BLaER1 treated with 17β-estradiol and CSF1 and Interleukin-3, amounts not matched to agents 10 nM and 100 nM (cell line): ENCODE results near the gene MUS81.
"Not testable (repeated sequence)": the region's sequence is repeated elsewhere in the genome, so short reads cannot be mapped to it uniquely, and the experiment has no call there.

ENCODE experiments used
- H3K27ac ChIP-seq, 11 experiments: shearing (Covaris generic); formaldehyde crosslinking; 2 replicates each; pipeline ENCODE4 v1.8.1; 2022
- H3K27me3 ChIP-seq, 11 experiments: shearing (Covaris generic); formaldehyde crosslinking; 2 replicates each; pipeline ENCODE4 v1.8.1; 2022
- H3K36me3 ChIP-seq, 11 experiments: shearing (Covaris generic); formaldehyde crosslinking; 2 replicates each; pipeline ENCODE4 v1.8.1; 2022
- H3K4me1 ChIP-seq, 10 experiments: shearing (Covaris generic); formaldehyde crosslinking; 2 replicates each; pipeline ENCODE4 v1.8.1; 2022
- H3K4me2 ChIP-seq, 11 experiments: shearing (Covaris generic); formaldehyde crosslinking; 2 replicates each; pipeline ENCODE4 v1.8.1; 2022
- H3K4me3 ChIP-seq, 10 experiments: shearing (Covaris generic); formaldehyde crosslinking; 2 replicates each; pipeline ENCODE4 v1.8.1; 2022
- H3K9ac ChIP-seq, 11 experiments: shearing (Covaris generic); formaldehyde crosslinking; 2 replicates each; pipeline ENCODE4 v1.8.1; 2022
- H3K9me3 ChIP-seq, 11 experiments: shearing (Covaris generic); formaldehyde crosslinking; replicated peaks in 1 of 11; 2 replicates each; pipeline ENCODE4 v1.8.1; 2022
- H4K20me1 ChIP-seq, 11 experiments: shearing (Covaris generic); formaldehyde crosslinking; 2 replicates each; pipeline ENCODE4 v1.8.1; 2022
- Cebpa-rat ChIP-seq, 11 experiments: shearing (Covaris generic); IDR thresholded peaks; 2 replicates each; pipeline ENCODE4 v1.8.1; 2022

The MUS81 gene

GRCh38 chr11:65817835-65818680, 42.2 kb upstream of the MUS81 start:
- Histone ChIP-seq H3K9ac (peak overlapping the region; percentile 53 to 92 (median 79)), H3K36me3 (0 out of 22 replicates have a peak, but pooled peaks cover 0 to 3% (median 0%) of the 10 kb centered on the region in 11 experiments), H3K4me1 (peaks cover 40 to 65% (median 59%) of the 10 kb centered on the region in 10 experiments), H3K27ac (peak overlapping the region; percentile 32 to 76 (median 64); a peak in 20 of 22 replicates), H3K4me2 (peak overlapping the region; percentile 89 to 98 (median 94)), H3K4me3 (peak overlapping the region; percentile 60 to 91 (median 68)), H4K20me1 (peaks cover 0 to 21% (median 0%) of the 10 kb centered on the region in 11 experiments; a peak in 2 of 22 replicates), H3K27me3 (peaks cover 0 to 12% (median 0%) of the 10 kb centered on the region in 11 experiments; a peak in 5 of 22 replicates), H3K9me3 (no peaks in the 10 kb centered on the region)
- no peak for TF ChIP-seq Cebpa-rat (IDR thresholded peaks at IDR 0.05)

- TF ChIP-seq Cebpa-rat (IDR thresholded peaks at IDR 0.05): no peak
- H3K4me1 ChIP-seq: peaks cover 28 to 51% (median 41%) of the 10 kb centered on the region in 10 experiments
- no peaks in the 10 kb centered on the region for H3K9me3 ChIP-seq
Observed at GRCh38 chr11:65821107-65821506, 39.1 kb upstream of the MUS81 start.

DNA sequence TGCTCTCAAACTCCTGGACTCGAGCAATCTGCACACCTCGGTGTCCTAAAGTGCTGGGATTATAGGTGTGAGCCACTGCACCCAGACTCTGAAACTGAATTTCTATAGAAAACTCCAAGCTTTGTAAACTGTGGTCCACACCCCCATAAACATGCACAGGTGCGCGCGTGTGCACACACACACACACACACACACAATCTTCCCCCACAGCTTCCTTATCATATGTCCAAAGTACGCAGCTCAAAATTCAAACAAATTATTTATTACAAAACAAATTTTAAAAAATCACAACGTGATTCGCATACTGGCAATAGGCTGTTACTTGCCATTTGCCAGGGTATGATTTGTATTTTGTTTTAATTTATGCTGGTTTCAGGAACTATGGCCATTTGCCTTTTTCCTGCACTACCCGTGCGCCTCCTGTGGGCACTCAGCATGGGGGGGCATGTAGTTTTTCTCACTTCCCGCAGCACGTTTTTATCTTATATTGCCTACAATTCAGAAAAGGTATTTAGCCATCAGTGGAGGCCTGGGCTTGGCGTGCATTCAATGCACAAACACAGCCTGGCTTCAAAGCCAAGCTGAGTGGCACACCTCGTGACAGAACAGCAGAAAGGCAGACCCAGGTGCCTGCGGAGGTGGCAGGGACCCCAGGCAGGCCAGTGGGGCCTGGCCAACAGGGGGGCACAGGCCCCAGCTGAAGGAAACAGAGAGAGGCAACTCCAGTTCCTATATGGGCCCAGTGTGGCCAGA, 37.3 kb upstream of the MUS81 start:
- Histone ChIP-seq H4K20me1 (no peaks in the 10 kb centered on the region), H3K9me3 (no peaks in the 10 kb centered on the region), H3K4me1 (peaks cover 24 to 42% (median 34%) of the 10 kb centered on the region in 10 experiments), H3K4me3 (no peak overlapping the region), H3K27me3 (no peaks in the 10 kb centered on the region), H3K36me3 (no peaks in the 10 kb centered on the region), H3K9ac (no peak overlapping the region; a peak in 1 of 22 replicates), H3K27ac (no peak overlapping the region), H3K4me2 (peak overlapping the region in 5 of 11 experiments; percentile 9 to 80 (median 35); a peak in 4 of 22 replicates)
- no peak for TF ChIP-seq Cebpa-rat (IDR thresholded peaks at IDR 0.05)

More at GRCh38 chr11:65821107-65821506, 39.1 kb upstream of the MUS81 start:
- no peak overlapping the region for H3K4me3 ChIP-seq
- H3K4me2 ChIP-seq: peak overlapping the region; percentile 47 to 81 (median 71)
- H3K9ac ChIP-seq: peak overlapping the region in 2 of 11 experiments; percentile 8 to 58; a peak in 1 of 22 replicates
- H3K27ac ChIP-seq: no peak overlapping the region
- peaks cover 0 to 12% (median 0%) of the 10 kb centered on the region in 11 experiments; a peak in 5 of 22 replicates for H3K27me3 ChIP-seq
- no peaks in the 10 kb centered on the region for H3K36me3 ChIP-seq
- H4K20me1 ChIP-seq: no peaks in the 10 kb centered on the region

DNA sequence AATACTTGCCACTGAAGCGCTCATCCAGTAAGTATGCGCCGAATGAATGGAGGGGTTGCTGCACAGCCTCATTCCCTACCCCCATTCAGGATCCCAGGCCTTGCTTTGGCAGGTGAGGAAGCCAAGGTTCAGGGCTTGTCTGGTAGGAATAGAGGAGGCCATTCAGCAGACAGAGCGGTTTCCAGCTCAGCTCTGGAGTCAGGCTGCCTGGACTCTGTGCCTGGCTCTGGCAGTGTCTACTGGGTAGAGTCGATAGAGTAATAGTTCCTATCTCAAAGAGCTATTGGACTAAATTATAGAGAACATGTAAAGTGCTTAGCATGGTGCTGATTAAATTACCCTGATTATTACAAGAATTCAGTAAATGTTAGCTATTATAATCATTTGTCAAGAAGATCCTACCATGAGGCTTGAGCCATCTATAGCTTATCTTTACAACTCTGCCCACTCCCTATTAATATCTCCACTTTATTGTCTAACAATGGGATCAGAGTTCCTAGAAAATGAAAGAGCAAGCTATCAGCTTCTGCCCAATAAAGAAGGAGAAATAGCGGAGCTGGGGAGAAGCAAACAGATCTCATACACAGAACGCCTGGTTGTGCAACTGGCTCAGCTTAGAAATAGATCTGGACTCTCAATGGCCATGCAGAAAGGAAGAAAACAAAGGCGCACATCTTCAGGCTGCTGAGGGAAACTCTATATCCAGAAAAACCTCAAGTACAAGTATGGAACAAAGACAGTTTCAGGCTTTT, 33.1 kb upstream of the MUS81 start:
- Histone ChIP-seq H3K4me1 (peaks cover 13 to 25% (median 20%) of the 10 kb centered on the region in 10 experiments), H4K20me1 (no peaks in the 10 kb centered on the region), H3K36me3 (no peaks in the 10 kb centered on the region), H3K27ac (no peak overlapping the region), H3K4me2 (no peak overlapping the region), H3K27me3 (no peaks in the 10 kb centered on the region), H3K4me3 (no peak overlapping the region), H3K9me3 (no peaks in the 10 kb centered on the region), H3K9ac (no peak overlapping the region)
- no peak for TF ChIP-seq Cebpa-rat (IDR thresholded peaks at IDR 0.05)

DNA sequence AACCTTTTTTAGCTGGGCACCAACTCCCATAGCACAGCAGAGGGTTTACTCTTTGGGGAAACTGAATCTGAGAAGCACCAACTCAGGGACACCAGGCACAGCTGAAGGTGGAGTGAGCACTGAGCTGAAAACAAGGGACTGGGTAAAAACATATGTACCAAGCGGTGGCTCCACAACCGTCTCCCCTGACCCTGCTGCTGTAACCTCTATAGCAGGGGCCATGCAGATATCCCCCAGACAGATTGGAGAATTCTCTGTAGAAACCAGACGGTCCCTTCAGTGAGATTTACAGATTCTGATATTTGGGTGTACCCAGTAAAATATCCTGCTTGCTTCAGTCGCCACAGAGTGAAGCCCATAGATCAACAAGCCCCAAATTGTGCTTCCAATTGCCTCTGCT, 30.8 kb upstream of the MUS81 start:
- no peak overlapping the region for H3K9ac ChIP-seq
- no peaks in the 10 kb centered on the region for H3K27me3 ChIP-seq
- peaks cover 21 to 33% (median 28%) of the 10 kb centered on the region in 10 experiments for H3K4me1 ChIP-seq

DNA sequence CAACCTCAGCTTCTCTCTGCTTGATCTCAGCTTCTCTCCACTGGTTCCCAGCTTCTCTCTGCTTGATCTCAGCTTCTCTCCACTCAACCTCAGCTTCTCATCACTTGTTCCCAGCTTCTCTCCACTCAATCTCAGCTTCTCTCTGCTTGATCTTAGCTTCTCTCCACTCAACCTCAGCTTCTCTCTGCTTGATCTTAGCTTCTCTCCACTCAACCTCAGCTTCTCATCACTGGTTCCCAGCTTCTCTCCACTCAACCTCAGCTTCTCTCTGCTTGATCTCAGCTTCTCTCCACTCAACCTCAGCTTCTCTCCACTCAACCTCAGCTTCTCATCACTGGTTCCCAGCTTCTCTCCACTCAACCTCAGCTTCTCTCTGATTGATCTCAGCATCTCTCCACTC, 28.0 kb upstream of the MUS81 start:
- Histone ChIP-seq H3K9me3 (peaks cover 0 to 15% (median 11%) of the 10 kb centered on the region in 11 experiments; a peak in 13 of 22 replicates), H3K36me3 (peaks cover 0 to 15% (median 7%) of the 10 kb centered on the region in 11 experiments; a peak in 7 of 22 replicates), H3K4me2 (peak overlapping the region; percentile 83 to 99 (median 92); a peak in 19 of 22 replicates), H3K4me1 (peaks cover 30 to 43% (median 36%) of the 10 kb centered on the region in 10 experiments)
- not testable (repeated sequence) for H3K9ac ChIP-seq, H3K4me3 ChIP-seq, H3K27ac ChIP-seq, H3K27me3 ChIP-seq, H4K20me1 ChIP-seq

More for the DNA sequence above, 30.8 kb upstream of the MUS81 start:
- H3K4me3 ChIP-seq: no peak overlapping the region
- no peaks in the 10 kb centered on the region for H3K36me3 ChIP-seq
- H3K9me3 ChIP-seq: no peaks in the 10 kb centered on the region
- TF ChIP-seq Cebpa-rat (IDR thresholded peaks at IDR 0.05): no peak
- no peaks in the 10 kb centered on the region for H4K20me1 ChIP-seq
- H3K27ac ChIP-seq: no peak overlapping the region
- H3K4me2 ChIP-seq: no peak overlapping the region

GRCh38 chr11:65833297-65834030, 26.8 kb upstream of the MUS81 start, which contains the start of gene SNX32:
Gene SNX32 (plus strand): TSS chr11:65833963. CDS start chr11:65834066, 103 bp downstream.
- Histone ChIP-seq H3K36me3 (peaks cover 0 to 18% (median 7%) of the 10 kb centered on the region in 11 experiments; a peak in 7 of 22 replicates), H4K20me1 (no peaks in the 10 kb centered on the region), H3K27me3 (no peaks in the 10 kb centered on the region), H3K4me3 (peak within 1 kb of the TSS; percentile 61 to 81 (median 73)), H3K9me3 (peaks cover 0 to 19% (median 14%) of the 10 kb centered on the region in 11 experiments; a peak in 13 of 22 replicates), H3K4me1 (peaks cover 24 to 42% (median 35%) of the 10 kb centered on the region in 10 experiments), H3K4me2 (peak within 1 kb of the TSS; percentile 83 to 99 (median 92)), H3K27ac (peak within 1 kb of the TSS; percentile 57 to 97 (median 88); a peak in 21 of 22 replicates), H3K9ac (peak within 1 kb of the TSS; percentile 72 to 90 (median 83))
- TF ChIP-seq Cebpa-rat (IDR thresholded peaks at IDR 0.05): no peak
